ENCODE results near the gene ADAP1. TPM values are rescaled to one million over a fixed set of nuclear protein-coding genes. Genes with fewer than 3 reads are reported as not detected.

The ADAP1 gene
- total RNA-seq, 1 experiment from 2014 or later, result 31.2 TPM

DNA sequence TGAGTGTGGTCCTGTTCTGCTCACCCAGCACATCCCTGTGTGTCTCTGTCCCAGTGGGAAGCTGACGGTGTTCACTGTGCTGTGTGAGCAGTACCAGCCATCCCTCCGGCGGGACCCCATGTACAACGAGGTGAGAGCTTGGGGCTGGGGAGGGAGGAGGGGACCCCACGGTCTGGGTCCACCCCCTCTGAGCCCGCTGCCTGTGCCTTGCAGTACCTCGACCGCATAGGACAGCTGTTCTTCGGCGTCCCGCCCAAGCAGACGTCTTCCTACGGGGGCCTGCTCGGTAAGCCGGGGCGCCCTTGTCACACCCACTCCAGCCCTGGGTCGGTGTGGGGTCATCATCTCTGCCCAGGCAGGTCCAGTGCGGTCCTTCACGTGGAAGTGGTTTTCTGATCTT lies 60.8 kb downstream of the ADAP1 start:
- TF ChIP-seq EZH2phosphoT487 (IDR thresholded peaks at IDR 0.05; ENCODE audit: borderline replicate concordance, low read length), result no peak
- TF ChIP-seq, protein P1, sequence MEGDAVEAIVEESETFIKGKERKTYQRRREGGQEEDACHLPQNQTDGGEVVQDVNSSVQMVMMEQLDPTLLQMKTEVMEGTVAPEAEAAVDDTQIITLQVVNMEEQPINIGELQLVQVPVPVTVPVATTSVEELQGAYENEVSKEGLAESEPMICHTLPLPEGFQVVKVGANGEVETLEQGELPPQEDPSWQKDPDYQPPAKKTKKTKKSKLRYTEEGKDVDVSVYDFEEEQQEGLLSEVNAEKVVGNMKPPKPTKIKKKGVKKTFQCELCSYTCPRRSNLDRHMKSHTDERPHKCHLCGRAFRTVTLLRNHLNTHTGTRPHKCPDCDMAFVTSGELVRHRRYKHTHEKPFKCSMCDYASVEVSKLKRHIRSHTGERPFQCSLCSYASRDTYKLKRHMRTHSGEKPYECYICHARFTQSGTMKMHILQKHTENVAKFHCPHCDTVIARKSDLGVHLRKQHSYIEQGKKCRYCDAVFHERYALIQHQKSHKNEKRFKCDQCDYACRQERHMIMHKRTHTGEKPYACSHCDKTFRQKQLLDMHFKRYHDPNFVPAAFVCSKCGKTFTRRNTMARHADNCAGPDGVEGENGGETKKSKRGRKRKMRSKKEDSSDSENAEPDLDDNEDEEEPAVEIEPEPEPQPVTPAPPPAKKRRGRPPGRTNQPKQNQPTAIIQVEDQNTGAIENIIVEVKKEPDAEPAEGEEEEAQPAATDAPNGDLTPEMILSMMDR (conservative IDR thresholded peaks at IDR 0.05; ENCODE audit: low read depth, low read length), result no peak
- intact Hi-C loops (cut with micrococcal nuclease), result no loop called here
- H3K9ac ChIP-seq (ENCODE audit: low read length), result no peak overlapping the region
- peaks cover 8% of the 10 kb centered on the region; the same call in 1 of the 2 replicates for H3K36me3 ChIP-seq (ENCODE audit: low read depth, low read length)
- H3K4me2 ChIP-seq (ENCODE audit: low read length), result no peak overlapping the region
- H3K9me2 ChIP-seq (replicated peaks; ENCODE audit: low read length), result no peaks in the 10 kb centered on the region
- POLR2A ChIA-PET (ENCODE audit: unreplicated experiment), result no interaction called here
- no peak for DNase-seq
- no peaks in the 10 kb centered on the region for H3F3A ChIP-seq (ENCODE audit: low read length, unreplicated experiment)
- H3K4me3 ChIP-seq (ENCODE audit: low read length), result no peak overlapping the region
- no peaks in the 10 kb centered on the region for H3K9me3 ChIP-seq (ENCODE audit: low read length)
- no peaks in the 10 kb centered on the region for H3K27me3 ChIP-seq (ENCODE audit: low read length)
- ATAC-seq, result no peak
- no peaks in the 10 kb centered on the region for H3K4me1 ChIP-seq (ENCODE audit: insufficient read depth, low read length)
- CTCF ChIA-PET, result no interaction called here
- no peaks in the 10 kb centered on the region for H4K20me1 ChIP-seq (ENCODE audit: low read length)
- H2AFZ ChIP-seq (ENCODE audit: low read length), result no peak overlapping the region
- no peak overlapping the region for H3K27ac ChIP-seq (ENCODE audit: low read length)
- no peaks in the 10 kb centered on the region for H3K79me2 ChIP-seq (ENCODE audit: low read length)
- BruUV-seq (replicated peaks), result no TSS peak

DNA sequence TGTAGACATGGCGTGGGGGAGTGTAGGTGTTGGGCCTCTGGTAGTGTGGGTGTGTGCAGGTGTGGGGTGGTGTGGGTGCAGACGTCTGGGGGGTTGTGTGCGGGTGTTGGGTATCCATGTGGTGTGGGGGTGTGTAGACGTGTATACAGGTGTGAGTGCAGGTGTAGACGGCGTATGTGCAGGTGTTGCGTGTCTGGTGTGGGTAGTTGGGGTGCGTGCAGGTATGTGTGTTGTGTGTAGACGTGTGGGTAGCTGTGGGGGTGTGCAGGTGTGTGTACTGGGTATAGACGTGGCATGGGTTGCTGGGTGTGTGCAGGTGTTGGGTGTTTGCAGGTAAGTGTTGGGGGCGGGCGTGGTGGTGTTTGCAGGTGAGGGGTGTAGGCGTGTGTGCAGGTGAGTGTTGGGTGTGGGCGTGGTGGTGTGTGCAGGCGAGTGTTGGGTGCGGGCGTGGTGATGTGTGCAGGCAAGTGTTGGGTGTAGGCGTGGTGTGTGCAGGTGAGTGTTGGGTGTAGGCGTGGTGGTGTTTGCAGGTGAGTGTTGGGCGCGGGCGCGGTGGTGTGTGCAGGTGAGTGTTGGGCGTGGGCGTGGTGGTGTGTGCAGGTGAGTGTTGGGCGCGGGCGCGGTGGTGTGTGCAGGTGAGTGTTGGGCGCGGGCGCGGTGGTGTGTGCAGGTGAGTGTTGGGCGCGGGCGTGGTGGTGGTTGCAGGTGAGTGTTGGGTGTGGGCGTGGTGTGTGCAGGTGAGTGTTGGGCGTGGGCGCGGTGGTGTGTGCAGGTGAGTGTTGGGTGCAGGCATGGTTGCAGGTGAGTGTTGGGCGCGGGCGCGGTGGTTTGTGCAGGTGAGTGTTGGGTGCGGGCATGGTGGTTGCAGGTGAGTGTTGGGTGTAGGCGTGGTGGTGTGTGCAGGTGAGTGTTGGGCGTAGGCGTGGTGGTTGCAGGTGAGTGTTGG lies 61.6 kb downstream of the ADAP1 start:
- H3K36me3 ChIP-seq (ENCODE audit: low read depth, low read length), result peaks cover 8% of the 10 kb centered on the region; the same call in 1 of the 2 replicates
- no peak overlapping the region for H3K4me3 ChIP-seq (ENCODE audit: low read length)
- intact Hi-C loops (cut with micrococcal nuclease), result no loop called here
- H3K4me1 ChIP-seq (ENCODE audit: insufficient read depth, low read length), result no peaks in the 10 kb centered on the region
- H4K20me1 ChIP-seq (ENCODE audit: low read length), result no peaks in the 10 kb centered on the region
- H2AFZ ChIP-seq (ENCODE audit: low read length), result no peak overlapping the region
- H3K9ac ChIP-seq (ENCODE audit: low read length), result no peak overlapping the region
- no TSS peak for BruUV-seq (replicated peaks)
- TF ChIP-seq, protein P1 (conservative IDR thresholded peaks at IDR 0.05; ENCODE audit: low read depth, low read length), result no peak
- TF ChIP-seq EZH2phosphoT487 (IDR thresholded peaks at IDR 0.05; ENCODE audit: borderline replicate concordance, low read length) (no peak), EZH2 (IDR thresholded peaks at IDR 0.05; ENCODE audit: low read length, unreplicated experiment) (no peak)
- CTCF ChIA-PET, result no interaction called here
- POLR2A ChIA-PET (ENCODE audit: unreplicated experiment), result no interaction called here
- DNase-seq (no peak), ATAC-seq (no peak)
- no peak overlapping the region for H3K27ac ChIP-seq (ENCODE audit: low read length)
- H3K79me2 ChIP-seq (ENCODE audit: low read length), result peaks cover 4% of the 10 kb centered on the region; the same call in 1 of the 2 replicates
- no peaks in the 10 kb centered on the region for H3K9me3 ChIP-seq (ENCODE audit: low read length)
- no peak overlapping the region for H3K4me2 ChIP-seq (ENCODE audit: low read length)
- H3K27me3 ChIP-seq (ENCODE audit: low read length), result no peaks in the 10 kb centered on the region
- H3K9me2 ChIP-seq (replicated peaks; ENCODE audit: low read length), result no peaks in the 10 kb centered on the region
- H3F3A ChIP-seq (ENCODE audit: low read length, unreplicated experiment), result no peaks in the 10 kb centered on the region

DNA sequence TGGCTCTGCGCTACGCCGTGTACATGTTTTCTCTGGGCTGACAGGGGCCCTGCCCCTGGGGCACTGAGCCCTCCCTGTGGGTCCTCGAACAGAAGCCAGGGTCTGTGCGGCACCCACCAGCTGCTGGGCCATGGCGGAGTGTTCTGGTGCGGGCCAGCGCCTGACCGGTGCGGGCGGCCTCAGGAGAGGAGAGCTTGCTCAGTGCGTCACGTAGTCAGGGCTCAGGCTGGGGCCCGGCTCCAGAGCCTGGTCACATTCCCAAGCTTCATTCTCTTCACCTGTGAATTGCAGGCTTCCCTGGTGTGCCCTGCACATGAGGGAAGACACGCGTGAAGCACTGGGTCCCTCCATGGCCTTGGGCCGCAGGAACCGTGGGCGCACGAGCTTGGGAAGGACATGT lies 62.7 kb downstream of the ADAP1 start:
- no peaks in the 10 kb centered on the region for H3K9me2 ChIP-seq (replicated peaks; ENCODE audit: low read length)
- CTCF ChIA-PET, result no interaction called here
- no peak overlapping the region for H3K4me2 ChIP-seq (ENCODE audit: low read length)
- H3K4me1 ChIP-seq (ENCODE audit: insufficient read depth, low read length), result no peaks in the 10 kb centered on the region
- TF ChIP-seq, protein P1 (conservative IDR thresholded peaks at IDR 0.05; ENCODE audit: low read depth, low read length), result no peak
- TF ChIP-seq EZH2phosphoT487 (IDR thresholded peaks at IDR 0.05; ENCODE audit: borderline replicate concordance, low read length) (no peak), EZH2 (IDR thresholded peaks at IDR 0.05; ENCODE audit: low read length, unreplicated experiment) (no peak)
- no peaks in the 10 kb centered on the region for H3K9me3 ChIP-seq (ENCODE audit: low read length)
- H3K36me3 ChIP-seq (ENCODE audit: low read depth, low read length), result peaks cover 8% of the 10 kb centered on the region; the same call in 1 of the 2 replicates
- no peaks in the 10 kb centered on the region for H3K27me3 ChIP-seq (ENCODE audit: low read length)
- DNase-seq (no peak), ATAC-seq (no peak)
- BruUV-seq (replicated peaks), result no TSS peak
- no peaks in the 10 kb centered on the region for H4K20me1 ChIP-seq (ENCODE audit: low read length)
- no peak overlapping the region for H2AFZ ChIP-seq (ENCODE audit: low read length)
- POLR2A ChIA-PET (ENCODE audit: unreplicated experiment), result no interaction called here
- peaks cover 15% of the 10 kb centered on the region for H3K79me2 ChIP-seq (ENCODE audit: low read length)
- H3F3A ChIP-seq (ENCODE audit: low read length, unreplicated experiment), result no peaks in the 10 kb centered on the region
- H3K9ac ChIP-seq (ENCODE audit: low read length), result no peak overlapping the region
- no peak overlapping the region for H3K4me3 ChIP-seq (ENCODE audit: low read length)
- H3K27ac ChIP-seq (ENCODE audit: low read length), result no peak overlapping the region
- intact Hi-C loops (cut with micrococcal nuclease), result no loop called here

Measured in PC-3 (cell line).